Measurements from ENCODE around the gene GLYR1. TPM values are rescaled to one million over a fixed set of nuclear protein-coding genes. Genes with fewer than 3 reads are reported as not detected.

Gene GLYR1
- total and polyA plus RNA-seq, 2 donors (not counting 3 experiments of a cell fraction or from before 2014, with no cell fraction given): 47.9 to 107 TPM

GRCh38 chr16:4814542-4815173 lies 32.4 kb downstream of the GLYR1 start:
- no peaks in the 10 kb centered on the region for H3K27me3 ChIP-seq (ENCODE audit: control insufficient read depth in 2 of 2, insufficient read depth in 2 of 2, low read length in 2 of 2)
- H3K4me1 ChIP-seq (ENCODE audit: control insufficient read depth, extremely low read depth, insufficient read depth, low read length): no peaks in the 10 kb centered on the region
- dilution Hi-C loops (cut with MboI; ENCODE audit: extremely low pct_ligation_motif_present, low sequenced_read_pairs): no loop called here
- no peak overlapping the region for H3K9ac ChIP-seq (replicated peaks; ENCODE audit: extremely low read depth, insufficient read depth, low read length)
- no peak overlapping the region for H3K4me2 ChIP-seq (ENCODE audit: insufficient read depth, low read length)
- H2AFZ ChIP-seq (ENCODE audit: low read depth, low read length): no peak overlapping the region
- TF ChIP-seq CTCF (IDR thresholded peaks at IDR 0.05; ENCODE audit: extremely low read depth in 1 of 2, insufficient read depth in 1 of 2, low read depth in 1 of 2, low read length in 2 of 2): no peak
- no peak for TF ChIP-seq JUN (IDR thresholded peaks at IDR 0.05; ENCODE audit: borderline replicate concordance, insufficient read depth, insufficient read length, low read depth)
- TF ChIP-seq EZH2 (IDR thresholded peaks at IDR 0.05; ENCODE audit: borderline replicate concordance, low read depth, low read length, severe bottlenecking): no peak
- peaks cover 11 to 42% of the 10 kb centered on the region in 2 experiments for H3K36me3 ChIP-seq (ENCODE audit: control insufficient read depth in 2 of 2, extremely low read depth in 1 of 2, insufficient read depth in 2 of 2, low read length in 2 of 2)
- FAIRE-seq: no peak
- BruUV-seq (replicated peaks): no TSS peak
- H3K79me2 ChIP-seq (ENCODE audit: control insufficient read depth, insufficient read depth, low read length): no peaks in the 10 kb centered on the region
- ChIA-PET CTCF (interaction anchor here (0.8 kb wide), 1 partner anchor 12 kb away, joined by 3 read pairs; no protein-coding TSS in a partner anchor), POLR2A (no interaction called here)
- H3K9me1 ChIP-seq (replicated peaks; ENCODE audit: control insufficient read depth, extremely low read depth, insufficient read depth, low read length): no peaks in the 10 kb centered on the region
- H3K4me3 ChIP-seq (replicated peaks in 1 of 3; ENCODE audit: insufficient read depth in 1 of 3, low read depth in 1 of 3, low read length in 3 of 3): no peak overlapping the region
- H4K20me1 ChIP-seq (replicated peaks; ENCODE audit: control insufficient read depth, extremely low read depth, insufficient read depth, low read length): no peaks in the 10 kb centered on the region
- intact Hi-C loops (cut with micrococcal nuclease): no loop called here
- DNase-seq (ENCODE audit: low read depth, low spot score): no peak
- H3K27ac ChIP-seq (ENCODE audit: insufficient read depth, low read depth, low read length): no peak overlapping the region
- H3K9me3 ChIP-seq (replicated peaks; ENCODE audit: control insufficient read depth, insufficient read depth, low read length): no peaks in the 10 kb centered on the region

- Histone ChIP-seq H3K4me2 (ENCODE audit: insufficient read depth, low read length) (no peak overlapping the region), H3K27ac (ENCODE audit: insufficient read depth, low read depth, low read length) (no peak overlapping the region), H3K9me1 (replicated peaks; ENCODE audit: control insufficient read depth, extremely low read depth, insufficient read depth, low read length) (no peaks in the 10 kb centered on the region), H3K79me2 (ENCODE audit: control insufficient read depth, insufficient read depth, low read length) (no peaks in the 10 kb centered on the region), H3K9me3 (replicated peaks; ENCODE audit: control insufficient read depth, insufficient read depth, low read length) (no peaks in the 10 kb centered on the region), H3K9ac (replicated peaks; ENCODE audit: extremely low read depth, insufficient read depth, low read length) (no peak overlapping the region), H4K20me1 (replicated peaks; ENCODE audit: control insufficient read depth, extremely low read depth, insufficient read depth, low read length) (no peaks in the 10 kb centered on the region), H2AFZ (ENCODE audit: low read depth, low read length) (no peak overlapping the region), H3K36me3 (ENCODE audit: control insufficient read depth in 2 of 2, extremely low read depth in 1 of 2, insufficient read depth in 2 of 2, low read length in 2 of 2) (peaks cover 11 to 41% of the 10 kb centered on the region in 2 experiments), H3K27me3 (ENCODE audit: control insufficient read depth in 2 of 2, insufficient read depth in 2 of 2, low read length in 2 of 2) (no peaks in the 10 kb centered on the region), H3K4me1 (ENCODE audit: control insufficient read depth, extremely low read depth, insufficient read depth, low read length) (no peaks in the 10 kb centered on the region), H3K4me3 (replicated peaks in 1 of 3; ENCODE audit: insufficient read depth in 1 of 3, low read depth in 1 of 3, low read length in 3 of 3) (no peak overlapping the region)
- no peak for DNase-seq (ENCODE audit: low read depth, low spot score)
- FAIRE-seq: no peak
- no peak for TF ChIP-seq GATA2 (IDR thresholded peaks at IDR 0.05; ENCODE audit: insufficient read depth, insufficient read length, low read depth, low read length)
- no peak for TF ChIP-seq CTCF (IDR thresholded peaks at IDR 0.05; ENCODE audit: extremely low read depth in 1 of 2, insufficient read depth in 1 of 2, low read depth in 1 of 2, low read length in 2 of 2)
- no peak for TF ChIP-seq MYC (IDR thresholded peaks at IDR 0.05; ENCODE audit: low read depth, low read length)
- TF ChIP-seq MAX (IDR thresholded peaks at IDR 0.05; ENCODE audit: insufficient read depth, insufficient read length): no peak
- TF ChIP-seq FOS (IDR thresholded peaks at IDR 0.05; ENCODE audit: borderline replicate concordance, insufficient read depth, low read length): no peak
- no peak for TF ChIP-seq EZH2 (IDR thresholded peaks at IDR 0.05; ENCODE audit: borderline replicate concordance, low read depth, low read length, severe bottlenecking)
- no peak for TF ChIP-seq JUN (IDR thresholded peaks at IDR 0.05; ENCODE audit: borderline replicate concordance, insufficient read depth, insufficient read length, low read depth)
- TF ChIP-seq POLR2AphosphoS5 (IDR thresholded peaks at IDR 0.05; ENCODE audit: insufficient read depth, low read depth, low read length): no peak
- TF ChIP-seq POLR2A (IDR thresholded peaks at IDR 0.05; ENCODE audit: low read depth, low read length): no peak
- POLR2A ChIA-PET: no interaction called here
- intact Hi-C loops (cut with micrococcal nuclease): no loop called here
- dilution Hi-C loops (cut with MboI; ENCODE audit: extremely low pct_ligation_motif_present, low sequenced_read_pairs): no loop called here
- BruUV-seq (replicated peaks): no TSS peak
- CTCF ChIA-PET: interaction anchor here (1.0 kb wide), 1 partner anchor 10 kb away, joined by 5 read pairs; no protein-coding TSS in a partner anchor
Measured at GRCh38 chr16:4814046-4814445, 33.0 kb downstream of the GLYR1 start.

All from endothelial cell of umbilical vein (primary cell).